ENCODE results near the gene MTMR12.

GRCh38 chr5:32195265-32195664, 117.5 kb downstream of the MTMR12 start:
- TF ChIP-seq POLR2A (IDR thresholded peaks at IDR 0.05; ENCODE audit: low read length) (no peak), GATA1 (IDR thresholded peaks at IDR 0.05; ENCODE audit: low read depth, low read length) (no peak)
